Mammary epithelial cell (primary cell): ENCODE data around the gene LLPH.

Experiments
- EZH2 ChIP-seq: IDR thresholded peaks from 2 replicates; pipeline ENCODE4 v1.6.1; 2012; ENCODE audit warnings: low read length, inconsistent platforms, borderline replicate concordance
- TF ChIP-seq, protein P1 (sequence below), 2 donors: IDR thresholded peaks in 1 of 2; conservative IDR thresholded peaks in 1 of 2; 2 replicates each; pipeline ENCODE4 v1.5.1; 2011 to 2012; ENCODE audit warnings: inconsistent platforms in 2 of 2, low read length in 2 of 2, mild to moderate bottlenecking in 2 of 2, control low read depth in 1 of 2, low read depth in 1 of 2; ENCODE audit not compliant: insufficient read depth in 1 of 2; ENCODE audit errors: extremely low read depth in 1 of 2

DNA sequence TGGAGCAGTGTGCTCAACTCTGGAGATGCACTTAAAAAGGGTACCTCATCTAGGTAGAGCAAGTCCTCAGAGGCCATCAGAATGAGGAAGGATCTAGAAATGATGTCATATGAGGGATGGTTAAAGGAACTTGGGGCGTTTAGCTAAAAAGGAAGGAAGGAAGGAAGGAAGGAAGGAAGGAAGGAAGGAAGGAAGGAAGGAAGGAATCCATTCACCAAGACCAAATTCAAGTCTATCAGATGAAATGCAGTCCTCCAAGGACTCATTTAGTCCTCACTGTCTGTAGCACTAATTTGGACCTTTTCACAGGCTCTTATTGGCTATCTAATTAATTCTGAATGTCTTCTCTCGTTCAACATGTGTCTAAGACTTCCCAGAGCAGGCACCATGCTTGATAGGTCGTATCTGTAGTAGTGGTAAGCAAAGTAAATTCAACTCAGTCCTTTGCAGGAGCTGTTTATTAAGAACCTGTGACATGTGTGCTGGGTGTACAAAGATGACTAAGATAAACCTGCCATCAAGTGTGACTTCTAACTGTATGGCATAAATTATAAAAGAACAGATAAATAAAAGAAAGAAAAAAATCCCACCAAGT lies 63.5 kb downstream of the LLPH start:
- TF ChIP-seq, protein P1, sequence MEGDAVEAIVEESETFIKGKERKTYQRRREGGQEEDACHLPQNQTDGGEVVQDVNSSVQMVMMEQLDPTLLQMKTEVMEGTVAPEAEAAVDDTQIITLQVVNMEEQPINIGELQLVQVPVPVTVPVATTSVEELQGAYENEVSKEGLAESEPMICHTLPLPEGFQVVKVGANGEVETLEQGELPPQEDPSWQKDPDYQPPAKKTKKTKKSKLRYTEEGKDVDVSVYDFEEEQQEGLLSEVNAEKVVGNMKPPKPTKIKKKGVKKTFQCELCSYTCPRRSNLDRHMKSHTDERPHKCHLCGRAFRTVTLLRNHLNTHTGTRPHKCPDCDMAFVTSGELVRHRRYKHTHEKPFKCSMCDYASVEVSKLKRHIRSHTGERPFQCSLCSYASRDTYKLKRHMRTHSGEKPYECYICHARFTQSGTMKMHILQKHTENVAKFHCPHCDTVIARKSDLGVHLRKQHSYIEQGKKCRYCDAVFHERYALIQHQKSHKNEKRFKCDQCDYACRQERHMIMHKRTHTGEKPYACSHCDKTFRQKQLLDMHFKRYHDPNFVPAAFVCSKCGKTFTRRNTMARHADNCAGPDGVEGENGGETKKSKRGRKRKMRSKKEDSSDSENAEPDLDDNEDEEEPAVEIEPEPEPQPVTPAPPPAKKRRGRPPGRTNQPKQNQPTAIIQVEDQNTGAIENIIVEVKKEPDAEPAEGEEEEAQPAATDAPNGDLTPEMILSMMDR (conservative IDR thresholded peaks at IDR 0.05 in 1 of 2, IDR thresholded peaks at IDR 0.05 in 1 of 2; ENCODE audit: extremely low read depth in 1 of 2, insufficient read depth in 1 of 2, low read depth in 1 of 2, low read length in 2 of 2), result no peak
- TF ChIP-seq EZH2, result no peak
